HG03520 (cell line): ENCODE data around the gene NECAB2.

Experiments used
- ATAC-seq: cut with Tn5 transposase; IDR thresholded peaks from one replicate; pipeline ENCODE4 v1.9.1; 2021; ENCODE audit warnings: mild to moderate bottlenecking, moderate library complexity; ENCODE audit not compliant: unreplicated experiment

NECAB2 gene

DNA sequence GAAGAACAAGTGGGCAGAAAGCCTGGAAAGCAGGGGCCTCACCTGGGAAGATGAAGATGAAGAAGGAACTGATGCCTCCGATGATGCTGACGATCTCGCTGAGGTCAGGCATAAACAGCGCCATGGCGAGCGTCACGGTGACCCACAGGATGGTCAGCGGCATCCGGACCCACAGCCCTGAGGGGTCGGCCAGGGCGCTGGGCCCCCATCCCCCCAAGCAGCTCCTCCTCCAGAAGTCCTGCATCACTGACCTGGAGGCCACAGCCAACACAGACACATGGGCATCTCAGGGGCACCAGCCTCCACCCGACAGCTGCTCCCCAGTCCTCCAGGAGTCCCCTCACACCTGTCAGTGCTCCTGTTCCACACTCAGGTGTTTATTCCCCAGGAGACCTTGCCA lies 48.4 kb downstream of the NECAB2 start:
- ATAC-seq, result no peak

DNA sequence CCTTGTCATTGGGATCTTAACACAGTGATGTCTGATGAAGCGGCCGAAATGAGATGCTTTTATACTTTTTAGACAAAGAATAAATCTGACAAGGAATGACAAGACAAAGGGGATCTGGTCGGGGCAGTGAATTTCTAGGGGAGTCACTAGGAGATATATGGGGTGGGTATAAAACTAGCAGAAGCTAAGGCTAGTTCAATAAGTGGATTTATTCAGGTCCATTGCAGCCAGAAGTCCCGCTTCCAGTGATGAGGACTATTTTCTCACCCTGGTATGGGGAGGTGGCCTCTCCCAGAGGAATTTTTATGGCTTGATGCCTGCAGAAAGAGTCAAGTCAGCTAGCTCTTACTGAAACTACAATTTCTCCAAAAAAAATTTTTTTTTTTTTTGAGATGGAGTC lies 50.7 kb downstream of the NECAB2 start:
- no peak for ATAC-seq

DNA sequence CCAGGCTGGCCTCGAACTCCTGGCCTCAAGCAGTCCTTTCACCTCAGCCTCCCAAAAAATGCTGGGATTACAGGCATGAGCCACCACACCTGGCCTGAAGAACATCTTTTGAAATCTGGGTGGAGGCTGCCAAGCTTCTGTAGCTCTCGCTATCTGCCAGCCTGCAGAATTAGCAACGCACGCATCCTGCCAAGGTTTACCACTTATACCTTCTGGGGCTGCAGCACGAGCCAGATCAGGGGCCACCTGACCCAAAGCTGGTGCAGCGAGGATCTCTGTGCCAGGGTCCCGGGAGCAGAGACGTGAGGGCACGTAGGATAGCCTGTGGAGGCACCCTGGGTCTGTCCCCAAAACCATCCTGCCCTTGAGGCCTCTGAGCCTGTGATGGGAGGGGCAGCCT lies 52.3 kb downstream of the NECAB2 start:
- no peak for ATAC-seq

DNA sequence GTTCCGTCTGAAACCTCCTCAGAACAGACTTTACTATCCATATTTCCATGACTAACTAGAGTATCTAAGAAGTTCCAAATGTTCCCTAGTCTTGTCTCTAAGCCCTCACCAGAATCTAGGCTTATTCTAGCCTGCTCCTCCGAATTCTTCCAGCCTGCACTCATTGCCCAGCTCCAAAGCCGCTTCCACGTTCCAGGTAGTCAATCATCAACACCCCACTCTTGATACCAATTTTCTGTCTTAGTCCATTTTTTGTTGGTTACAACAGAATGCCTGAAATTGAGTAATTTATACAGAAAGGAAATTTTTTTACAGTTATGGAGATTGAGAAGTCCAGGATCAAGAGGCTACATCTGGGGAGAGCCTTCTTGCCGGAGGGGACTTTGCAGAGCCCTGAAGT lies 53.4 kb downstream of the NECAB2 start:
- ATAC-seq, result no peak

DNA sequence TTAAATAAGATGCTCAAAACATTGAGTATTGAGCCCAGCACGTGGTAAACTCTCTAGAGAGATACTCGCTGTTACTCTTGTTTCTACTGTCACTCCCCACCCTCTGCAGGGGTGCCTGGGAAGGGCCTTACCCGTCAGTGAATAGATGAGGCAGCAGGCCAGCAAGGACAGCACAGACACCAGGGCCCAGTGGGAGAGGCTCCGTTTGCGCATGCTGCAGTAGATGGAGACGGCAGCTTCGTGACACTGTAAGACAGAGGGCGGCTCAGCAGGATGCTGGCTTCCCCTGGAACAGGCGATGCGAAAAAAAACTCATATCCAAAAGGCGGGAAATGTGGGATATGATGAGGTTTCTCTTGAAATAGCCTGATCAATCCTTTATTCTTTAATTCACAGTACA lies 54.6 kb downstream of the NECAB2 start:
- no peak for ATAC-seq

DNA sequence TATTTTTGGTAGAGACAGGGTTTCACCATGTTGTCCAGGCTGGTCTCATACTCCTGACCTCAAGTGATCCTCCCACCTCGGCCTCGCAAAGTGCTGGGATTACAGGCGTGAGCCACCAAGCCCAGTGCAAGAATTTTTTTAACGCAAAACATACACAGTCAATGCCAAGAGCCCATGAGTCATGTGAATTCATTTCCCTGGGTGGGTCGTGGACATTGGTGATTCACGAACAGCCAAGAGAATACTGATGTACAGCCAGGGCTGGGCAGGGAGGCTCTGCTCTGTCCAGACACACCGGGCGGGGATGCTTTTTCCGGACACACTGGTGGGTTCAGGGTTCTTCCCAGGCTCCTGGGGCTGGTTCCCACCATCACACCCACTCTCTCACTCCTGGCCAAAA lies 56.8 kb downstream of the NECAB2 start:
- ATAC-seq, result no peak

DNA sequence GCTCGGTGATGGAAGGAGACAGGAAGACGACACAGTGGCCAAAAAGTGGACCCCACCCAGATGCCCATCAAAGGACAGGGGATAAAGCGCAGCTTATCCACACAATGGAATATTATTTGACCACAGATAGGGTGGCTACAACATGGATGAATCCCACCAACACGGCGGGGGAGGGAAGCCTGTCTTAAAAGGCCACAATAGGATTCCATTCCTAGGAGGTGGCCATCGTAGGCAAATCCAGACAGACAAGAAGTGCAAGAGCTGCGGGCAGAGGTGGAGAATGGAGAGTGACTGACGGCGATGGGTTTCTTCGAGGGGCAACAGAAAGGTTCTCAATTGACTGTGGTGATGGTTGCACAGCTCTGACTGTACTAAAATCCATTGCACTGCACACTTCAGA lies 58.6 kb downstream of the NECAB2 start:
- no peak for ATAC-seq

DNA sequence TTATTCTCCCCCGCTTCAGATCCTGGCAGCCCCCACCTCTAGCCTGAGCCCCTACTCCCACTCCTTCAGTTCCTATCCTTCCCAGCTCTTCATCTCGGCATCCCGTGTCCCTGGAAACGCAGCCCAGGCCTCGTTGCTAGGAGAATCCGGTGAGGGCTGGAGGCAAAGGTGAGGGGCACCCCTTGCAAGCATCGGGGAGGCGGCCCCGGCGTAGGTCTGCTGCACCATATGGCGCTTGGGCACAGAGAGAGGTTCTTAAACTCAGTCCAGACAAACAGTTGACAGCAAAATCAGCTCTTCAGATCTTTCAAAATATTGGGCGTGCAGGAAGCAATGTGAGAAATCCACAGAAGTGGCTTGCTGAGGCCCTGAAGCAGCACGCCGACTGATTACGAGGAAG lies 59.6 kb downstream of the NECAB2 start:
- ATAC-seq, result no peak

DNA sequence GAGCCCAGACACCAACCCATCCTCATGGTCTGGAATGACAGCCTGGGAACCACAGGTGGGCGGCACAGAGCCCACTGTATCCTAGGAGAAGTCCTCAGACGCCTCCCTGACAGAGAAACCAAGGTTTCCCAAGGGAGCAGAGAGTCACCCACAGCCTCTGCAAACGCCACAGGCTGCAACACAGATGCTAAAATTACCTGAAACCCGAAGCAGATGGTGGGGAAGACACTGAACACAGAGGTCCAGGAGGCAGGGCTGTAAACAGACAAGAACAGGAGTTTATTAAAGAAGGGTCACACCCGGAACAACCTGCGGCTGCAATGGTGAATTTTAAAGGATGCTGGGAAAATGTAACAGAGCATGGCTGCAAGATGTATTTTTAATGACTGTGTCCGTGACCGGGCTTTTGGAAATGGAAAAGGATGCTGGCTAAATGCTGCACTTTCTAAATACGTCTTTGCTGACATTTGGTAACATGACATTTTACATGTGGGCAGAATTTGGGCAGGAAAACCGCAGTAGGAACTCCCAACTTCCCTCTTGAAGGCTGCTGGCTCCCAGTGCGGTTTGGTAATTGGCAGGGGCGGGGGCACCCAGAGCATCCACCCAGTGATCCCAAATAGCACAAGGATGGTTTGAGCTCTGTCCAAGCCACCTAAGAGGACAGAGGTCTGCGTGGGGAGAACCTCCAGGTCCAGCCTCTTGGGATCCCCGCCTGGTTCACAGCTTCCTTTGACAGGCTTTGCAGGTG lies 61.4 kb downstream of the NECAB2 start:
- ATAC-seq, result no peak

DNA sequence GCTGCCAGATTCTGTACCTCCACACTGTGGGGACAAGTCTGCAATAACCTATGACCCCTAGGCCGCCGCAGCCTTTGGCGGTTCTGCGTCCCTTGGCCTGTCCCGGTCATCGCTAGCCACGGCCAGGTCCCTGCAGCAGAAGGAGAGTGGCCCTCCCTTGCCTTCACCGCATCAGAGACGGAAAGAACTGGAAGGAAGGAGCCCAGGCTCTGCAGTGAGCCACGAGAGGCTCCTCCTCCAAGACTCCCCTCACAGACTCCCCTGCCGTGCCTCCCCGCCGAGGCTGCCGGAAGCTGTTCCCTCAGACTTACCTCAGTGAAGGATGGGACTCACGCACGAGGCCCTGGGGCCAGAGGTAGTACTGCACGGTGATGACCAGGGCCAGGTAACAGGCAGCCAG lies 63.5 kb downstream of the NECAB2 start:
- no peak for ATAC-seq

DNA sequence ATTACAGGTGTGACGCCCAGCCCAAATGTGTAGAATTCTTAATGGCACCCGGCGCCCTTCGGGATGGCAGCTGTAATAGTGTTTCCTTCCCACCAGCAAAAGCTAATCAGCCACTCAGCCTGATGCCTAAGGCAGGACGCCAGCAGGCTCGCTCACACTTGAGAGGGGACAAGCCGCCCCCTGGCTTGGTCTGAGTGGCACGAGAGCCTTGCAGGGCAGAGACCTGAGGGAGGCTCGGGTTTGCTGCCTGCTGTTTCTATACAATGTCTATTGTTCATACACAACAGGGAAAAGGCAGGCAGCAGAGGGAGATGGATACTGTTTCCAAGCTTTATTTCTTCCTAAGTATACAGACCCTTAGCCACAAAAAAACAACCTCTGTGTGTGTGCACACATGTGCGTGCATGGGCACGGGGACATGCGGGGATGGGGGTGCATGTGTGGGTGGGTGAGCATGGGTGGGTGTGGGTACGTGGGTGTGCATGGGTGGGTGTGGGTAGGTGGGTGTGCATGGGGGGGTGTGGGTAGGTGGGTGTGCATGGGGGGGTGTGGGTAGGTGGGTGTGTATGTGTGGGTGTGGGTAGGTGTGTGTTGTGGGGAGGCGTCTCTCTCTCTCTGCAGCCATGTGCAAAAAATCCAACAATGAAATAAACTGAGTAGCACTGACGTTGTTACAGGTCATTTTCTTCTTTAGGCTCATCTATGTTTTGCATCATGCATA lies 64.6 kb downstream of the NECAB2 start:
- ATAC-seq, result no peak

DNA sequence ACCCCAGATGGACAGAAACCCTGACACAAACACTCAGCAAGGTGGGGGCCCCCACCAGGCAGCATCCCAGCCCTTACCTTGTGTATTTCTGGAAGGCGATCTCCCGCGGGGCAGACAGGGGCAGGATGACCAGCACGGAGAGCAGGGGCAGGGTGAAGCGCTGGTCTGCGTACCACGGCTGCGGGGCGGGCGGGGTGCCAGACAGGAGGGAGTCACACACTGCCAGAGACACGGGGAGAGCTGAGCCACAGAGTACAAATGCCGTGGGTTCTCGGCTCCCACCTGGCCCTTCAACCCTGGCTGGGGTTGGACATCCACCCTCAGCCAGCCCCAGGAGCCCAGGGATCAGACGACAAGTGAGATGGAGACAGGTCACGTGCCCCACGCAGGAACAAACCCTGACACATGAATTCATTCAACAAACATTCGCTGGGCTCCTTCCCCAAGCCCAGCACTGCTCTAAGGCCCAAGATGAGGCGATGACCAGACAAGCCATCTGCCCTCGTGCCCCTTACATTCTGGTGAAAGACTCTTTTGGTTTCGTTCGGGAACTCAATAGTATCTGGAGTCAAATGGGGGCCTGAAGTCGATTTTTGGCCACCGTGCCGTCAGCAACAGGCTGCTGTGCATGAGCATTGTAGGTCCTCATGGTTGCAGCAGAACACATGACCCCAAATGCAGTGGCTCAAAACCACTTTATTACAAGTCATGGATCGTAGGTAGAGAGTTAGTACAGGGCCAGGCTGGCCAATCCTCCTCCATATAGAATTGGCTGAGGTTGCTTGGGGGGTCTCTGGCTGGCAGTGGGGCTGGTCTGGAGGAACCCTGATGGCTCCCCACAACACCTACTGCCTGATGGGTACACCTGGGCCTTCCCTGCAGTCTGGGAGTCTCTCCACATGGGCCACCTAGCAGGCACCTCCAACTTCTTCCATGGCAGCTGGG lies 65.5 kb downstream of the NECAB2 start:
- no peak for ATAC-seq

DNA sequence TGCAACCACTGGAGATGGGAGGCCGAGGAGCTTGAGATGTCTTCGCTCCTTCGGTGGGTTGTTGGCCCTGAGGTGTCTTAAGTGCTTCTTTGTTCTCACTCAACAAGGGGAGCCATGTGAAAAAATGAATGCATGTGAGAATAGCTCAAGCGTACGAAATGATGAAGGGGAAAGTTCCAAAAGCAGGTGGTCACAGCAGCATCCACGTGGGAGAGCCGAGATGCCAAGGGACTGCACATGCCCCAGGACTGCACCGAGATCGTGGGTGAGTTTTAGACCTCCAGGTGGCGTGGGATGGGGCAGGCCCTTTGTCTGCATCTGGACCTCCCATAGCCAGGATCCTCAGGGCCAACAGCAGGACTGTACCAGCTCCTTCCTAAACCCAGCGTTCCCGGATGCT lies 66.5 kb downstream of the NECAB2 start:
- no peak for ATAC-seq

DNA sequence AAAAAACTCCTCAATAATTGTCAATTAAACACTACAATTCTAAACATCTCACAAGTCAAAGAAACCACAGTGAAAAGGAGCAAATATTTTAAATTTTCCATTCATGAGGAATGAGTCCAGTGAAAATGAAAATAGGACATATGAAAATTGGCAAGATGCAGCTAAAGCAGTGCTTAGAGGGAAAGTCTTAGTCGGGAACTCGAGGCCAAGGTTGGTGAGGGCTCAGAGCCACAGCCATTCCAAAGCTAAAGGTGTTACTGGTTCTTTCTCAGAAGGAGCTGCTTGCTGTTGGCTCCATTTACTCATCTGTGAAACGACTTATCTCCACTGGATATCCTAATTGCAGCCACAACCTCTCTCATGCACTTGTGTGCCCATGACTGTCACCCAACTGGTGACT lies 68.1 kb downstream of the NECAB2 start:
- ATAC-seq, result no peak

DNA sequence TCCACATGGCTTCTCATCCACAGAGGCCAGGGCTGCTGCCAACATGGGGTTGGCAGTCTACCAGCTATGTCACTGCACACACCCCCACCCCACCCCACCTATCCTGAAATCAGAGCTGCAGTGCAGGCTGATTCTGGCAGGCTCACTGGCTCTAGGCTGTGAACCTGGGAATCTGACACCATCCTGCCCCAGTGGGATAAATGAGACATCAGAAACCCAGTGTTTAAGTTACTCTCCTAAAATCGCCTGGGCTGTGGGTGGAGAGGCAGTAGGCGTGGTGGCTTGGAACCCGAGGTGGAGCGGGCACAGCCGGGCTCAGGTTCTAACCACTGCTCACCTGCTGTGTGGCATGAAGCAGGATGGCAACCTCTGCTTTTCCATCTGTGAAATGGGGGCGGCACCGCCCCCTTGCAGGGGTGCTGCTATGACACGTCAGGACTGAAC lies 69.0 kb downstream of the NECAB2 start:
- ATAC-seq, result no peak

DNA sequence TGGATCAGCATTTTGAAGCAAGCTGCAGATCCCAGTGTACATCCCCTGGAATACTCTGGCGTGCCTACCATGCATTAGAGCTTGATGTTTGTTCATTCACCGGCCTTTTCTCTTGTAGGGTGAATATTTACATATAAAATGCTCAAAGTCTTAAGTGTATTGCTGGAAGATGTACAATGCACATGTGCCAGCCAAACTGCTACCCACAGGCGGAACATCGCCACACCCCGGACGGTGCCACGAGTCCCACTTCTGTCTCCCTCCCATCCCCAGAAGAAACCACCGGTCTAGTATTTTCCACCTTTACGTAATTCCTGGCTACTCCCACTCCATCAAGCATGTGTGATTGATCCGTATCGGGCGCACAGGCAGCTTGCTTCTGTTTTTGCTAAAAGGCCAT lies 70.4 kb downstream of the NECAB2 start:
- ATAC-seq, result no peak

DNA sequence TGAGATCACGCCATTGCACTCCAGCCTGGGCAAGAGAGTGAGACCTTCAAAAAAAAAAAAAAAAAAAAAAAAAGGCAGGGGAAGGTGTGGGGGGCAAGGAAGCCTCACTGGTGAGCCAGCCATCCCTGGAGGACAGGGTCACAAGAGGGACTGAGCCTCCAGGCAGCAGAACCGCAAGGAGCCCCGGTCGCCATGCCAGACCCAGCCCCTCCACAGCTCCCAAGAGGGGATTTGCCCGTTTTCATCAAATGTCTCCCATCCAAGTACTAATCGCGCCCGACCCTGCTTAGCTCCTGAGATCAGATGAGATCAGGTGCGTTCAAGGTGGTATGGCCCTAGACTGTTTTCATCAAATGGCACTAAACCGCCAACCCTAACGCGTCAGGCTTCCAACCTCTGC lies 71.7 kb downstream of the NECAB2 start:
- ATAC-seq, result no peak

DNA sequence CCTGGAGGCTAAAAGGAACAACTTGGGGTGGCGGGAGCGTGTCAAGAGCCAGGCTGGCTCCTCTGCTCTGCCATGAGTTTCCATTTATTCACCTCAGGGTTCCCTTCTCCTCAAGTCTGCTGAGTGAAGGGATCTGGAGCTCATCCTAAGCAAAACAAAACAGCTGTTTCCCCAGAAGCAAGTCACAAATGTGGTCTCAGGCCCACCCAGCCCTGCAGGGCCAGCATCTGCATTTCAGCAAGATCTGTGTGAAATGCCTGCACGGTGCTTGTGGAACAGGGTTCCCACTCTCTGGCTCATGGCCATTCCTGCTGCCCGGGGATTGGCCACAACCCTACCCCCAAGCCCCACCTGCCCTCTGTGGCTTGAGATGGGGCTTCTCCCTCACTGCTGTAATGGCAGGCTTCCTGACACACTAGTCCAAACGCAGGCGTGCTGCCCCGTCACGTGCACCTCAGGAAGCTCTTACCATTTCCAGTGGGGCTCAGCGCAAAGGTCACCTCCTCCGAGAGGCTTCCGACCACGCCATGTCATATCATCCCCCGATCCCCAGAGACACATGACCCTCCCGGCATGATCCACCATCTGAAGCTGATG lies 72.3 kb downstream of the NECAB2 start:
- no peak for ATAC-seq

DNA sequence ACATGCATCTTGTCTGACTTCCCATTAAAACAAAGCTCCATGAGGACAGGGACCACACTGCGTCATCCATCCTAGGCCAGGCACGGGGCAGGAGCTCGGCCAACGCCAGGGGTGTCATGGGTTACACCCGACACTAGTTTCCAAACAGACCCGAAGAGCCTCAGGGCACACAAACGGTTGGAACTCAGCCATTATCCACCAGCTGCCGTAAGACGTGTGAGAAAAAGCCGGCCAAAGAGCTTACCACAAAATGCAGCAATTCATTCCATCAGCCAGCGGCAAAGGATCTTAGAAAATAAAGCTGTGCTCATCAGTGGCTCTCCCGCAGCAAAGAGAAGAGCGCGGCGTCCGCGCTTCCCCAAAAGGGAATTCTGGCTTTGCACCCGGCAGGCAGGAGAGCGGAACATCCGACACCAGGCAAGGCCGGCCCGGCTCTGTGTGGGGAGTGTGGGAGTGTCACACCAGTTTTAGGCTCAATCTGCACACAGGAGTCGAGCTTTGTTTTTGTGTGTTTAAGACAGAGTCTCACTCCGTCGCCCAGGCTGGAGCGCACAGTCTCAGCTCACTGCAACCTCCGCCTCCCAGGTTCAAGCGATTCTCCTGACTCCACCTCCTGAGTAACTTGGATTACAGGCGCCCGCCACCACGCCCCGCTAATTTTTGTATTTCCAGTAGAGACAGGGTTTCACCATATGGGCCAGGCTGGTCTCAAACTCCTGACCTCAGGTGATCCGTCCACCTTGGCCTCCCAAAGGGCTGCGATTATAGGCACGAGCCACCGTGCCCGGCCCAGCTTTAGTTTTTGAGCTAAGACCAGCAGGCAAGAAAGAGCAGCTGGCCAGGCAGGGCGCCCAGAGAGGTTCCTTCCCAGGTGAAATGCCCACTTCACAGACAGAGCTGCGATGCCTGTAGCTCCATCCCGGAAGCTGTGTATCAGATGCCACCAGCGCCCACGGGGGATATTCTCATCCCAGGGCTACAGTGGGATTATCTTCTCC lies 73.1 kb downstream of the NECAB2 start:
- no peak for ATAC-seq

DNA sequence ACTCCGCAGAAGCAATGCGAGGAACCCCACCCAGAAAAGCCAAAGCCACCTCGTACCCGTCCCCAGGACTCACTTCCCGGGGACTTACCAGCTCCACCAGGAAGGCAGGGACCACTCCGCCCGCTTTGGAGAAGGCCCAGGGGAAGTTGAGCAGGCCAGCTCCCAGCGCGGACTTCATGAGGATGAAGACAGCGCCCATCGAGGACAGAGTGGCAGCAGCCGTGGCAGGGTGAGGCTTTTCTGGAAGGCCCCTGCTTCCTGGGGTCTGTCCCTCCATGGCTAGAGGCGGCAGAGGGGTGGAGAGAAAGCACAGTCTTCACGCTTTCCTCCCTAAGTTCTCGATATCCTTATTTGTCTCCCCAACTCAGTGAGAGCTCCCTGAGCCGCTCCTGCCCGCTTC lies 73.8 kb downstream of the NECAB2 start:
- ATAC-seq, result no peak
